ENCODE data around the gene RPRD1A.
A peak's percentile ranks its signal among the peaks of the same experiment; 100 is the strongest.
"Not testable (repeated sequence)": the region's sequence is repeated elsewhere in the genome, so short reads cannot be mapped to it uniquely, and the experiment has no call there.

RPRD1A gene

GRCh38 chr18:36078751-36079529 lies 11.6 kb upstream of the RPRD1A start:
- no peak for DNase-seq (ENCODE audit: low spot score)

DNA sequence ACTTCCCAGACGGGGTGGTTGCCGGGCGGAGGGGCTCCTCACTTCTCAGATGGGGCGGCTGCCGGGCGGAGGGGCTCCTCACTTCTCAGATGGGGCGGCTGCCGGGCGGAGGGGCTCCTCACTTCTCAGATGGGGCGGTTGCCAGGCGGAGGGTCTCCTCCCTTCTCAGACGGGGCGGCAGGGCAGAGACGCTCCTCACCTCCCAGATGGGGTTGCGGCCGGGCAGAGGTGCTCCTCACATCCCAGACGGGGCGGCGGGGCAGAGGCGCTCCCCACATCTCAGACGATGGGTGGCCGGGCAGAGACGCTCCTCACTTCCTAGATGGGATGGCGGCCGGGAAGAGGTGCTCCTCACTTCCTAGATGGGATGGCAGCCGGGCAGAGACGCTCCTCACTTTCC lies 10.4 kb upstream of the RPRD1A start:
- not testable (repeated sequence) for DNase-seq (ENCODE audit: low spot score)

DNA sequence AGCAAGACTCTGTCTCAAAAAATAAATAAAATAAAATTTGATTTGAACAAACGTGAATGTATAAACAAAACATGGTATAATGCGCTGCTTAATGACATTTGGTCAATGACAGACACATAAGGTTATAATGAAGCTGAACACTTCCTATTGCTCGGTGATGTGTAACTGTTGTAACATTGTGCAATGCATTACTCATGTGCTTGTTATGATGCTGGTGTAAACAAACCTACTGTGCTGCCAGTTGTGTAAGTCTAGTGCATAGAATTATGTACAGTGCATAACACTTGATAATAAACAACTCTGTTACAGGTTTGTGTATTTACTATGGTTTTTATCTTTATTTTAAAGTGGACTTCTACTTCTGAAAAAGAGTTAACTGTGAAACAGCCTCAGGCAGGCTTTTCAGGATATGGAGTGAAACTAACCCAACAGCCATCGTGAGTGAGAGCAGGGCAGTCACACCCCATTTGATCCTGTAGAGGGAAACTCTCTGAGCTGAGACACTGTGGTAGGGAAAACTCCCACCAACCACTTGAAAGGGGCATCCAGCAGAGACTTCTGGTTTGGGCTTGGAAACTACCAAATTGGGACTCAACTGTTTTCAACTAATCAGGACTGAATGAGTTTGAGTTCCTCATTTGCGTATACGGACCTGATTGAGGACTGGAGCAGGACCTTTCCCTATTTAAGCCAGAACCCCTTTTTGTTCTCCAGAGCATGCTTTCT lies 8.7 kb upstream of the RPRD1A start:
- no peak for DNase-seq (ENCODE audit: low spot score)

DNA sequence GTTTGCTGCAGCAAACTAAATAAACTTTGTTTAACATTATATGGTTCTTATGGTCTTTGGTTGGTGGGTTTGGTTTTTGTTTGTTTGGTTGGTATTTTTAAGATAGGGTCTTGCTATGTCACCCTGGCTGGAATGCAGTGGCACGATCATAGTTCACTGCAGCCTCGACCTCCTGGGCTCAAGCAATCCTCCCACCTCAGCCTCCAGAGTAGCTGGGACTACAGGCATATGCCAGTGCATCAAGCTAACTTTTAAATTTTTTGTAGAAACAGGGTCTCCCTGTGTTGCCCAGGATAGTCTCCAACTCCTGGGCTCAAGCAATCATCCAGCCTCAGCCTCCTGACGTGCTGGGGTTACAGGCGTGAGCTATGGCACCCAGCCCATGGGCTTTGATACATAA lies 7.1 kb upstream of the RPRD1A start:
- DNase-seq (ENCODE audit: low spot score) = no peak

DNA sequence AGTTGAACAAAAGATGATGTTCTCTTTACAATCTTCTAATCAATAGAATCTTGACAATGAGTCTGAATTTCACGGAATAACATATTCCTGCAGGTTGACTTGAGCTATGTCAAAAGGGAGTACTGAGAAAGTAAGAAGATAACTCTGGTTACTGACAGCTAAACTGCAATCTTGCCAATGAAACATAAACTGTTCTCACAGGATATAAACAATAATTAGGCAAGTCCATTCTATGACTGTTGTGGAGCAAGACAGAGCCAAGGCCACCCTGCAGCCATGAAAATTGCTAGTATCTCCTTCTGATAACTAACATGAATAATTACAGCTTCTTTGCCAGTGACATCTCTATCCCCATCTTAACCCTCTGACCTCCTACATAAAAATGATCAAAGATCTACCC lies 6.3 kb upstream of the RPRD1A start:
- no peak for DNase-seq (ENCODE audit: low spot score)

DNA sequence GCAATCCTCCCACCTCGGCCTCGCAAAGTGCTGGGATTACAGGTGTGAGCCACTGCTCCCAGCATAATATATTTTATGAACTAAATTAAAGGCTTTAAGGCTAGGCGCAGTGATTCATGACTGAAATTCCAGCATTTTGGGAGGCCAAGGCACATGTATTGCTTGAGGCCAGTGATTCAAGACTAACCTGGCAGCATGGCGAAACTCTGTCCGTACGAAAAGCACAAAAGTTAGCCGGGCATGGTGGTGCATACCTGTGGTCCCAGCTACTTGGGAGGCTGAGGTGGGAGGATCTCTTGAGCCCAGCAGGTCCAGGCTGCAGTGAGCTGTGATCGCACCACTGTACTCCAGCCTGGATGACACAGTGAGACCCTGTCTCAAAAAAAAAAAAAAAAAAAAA lies 5.0 kb upstream of the RPRD1A start:
- not testable (repeated sequence) for DNase-seq (ENCODE audit: low spot score)

- no peak for DNase-seq (ENCODE audit: low spot score)
Observed at GRCh38 chr18:36066686-36067054, 689 bp downstream of the RPRD1A start.

DNA sequence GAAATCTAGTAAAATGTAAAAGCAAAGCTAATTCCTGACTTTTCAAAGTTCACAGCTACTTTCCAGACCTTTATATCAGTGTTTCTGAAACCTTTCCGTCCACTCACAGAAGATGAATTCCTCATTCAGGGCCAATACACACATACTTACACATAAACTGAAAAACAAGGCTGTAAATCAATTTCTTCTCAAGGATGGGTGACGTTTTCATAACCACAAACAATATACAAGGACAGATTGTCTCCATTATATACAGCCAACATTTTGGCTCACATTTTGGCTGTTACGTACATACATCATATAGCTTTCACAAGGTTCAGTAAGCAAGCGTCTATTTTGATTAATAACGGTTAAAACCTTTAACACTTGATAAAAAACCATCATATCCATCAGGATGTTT lies 1.4 kb downstream of the RPRD1A start:
- no peak for DNase-seq (ENCODE audit: low spot score)

DNA sequence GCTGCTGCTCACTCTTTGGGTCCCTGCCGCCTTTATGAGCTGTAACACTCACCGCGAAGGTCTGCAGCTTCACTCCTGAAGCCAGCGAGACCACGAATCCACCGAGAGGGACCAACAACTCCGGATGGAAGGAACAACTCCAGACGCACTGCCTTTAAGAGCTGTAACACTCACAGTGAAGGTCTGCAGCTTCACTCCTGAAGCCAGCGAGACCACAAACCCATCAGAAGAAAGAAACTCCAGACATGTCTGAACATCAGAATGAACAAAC lies 2.6 kb downstream of the RPRD1A start:
- DNase-seq (ENCODE audit: low spot score) = not testable (repeated sequence)

DNA sequence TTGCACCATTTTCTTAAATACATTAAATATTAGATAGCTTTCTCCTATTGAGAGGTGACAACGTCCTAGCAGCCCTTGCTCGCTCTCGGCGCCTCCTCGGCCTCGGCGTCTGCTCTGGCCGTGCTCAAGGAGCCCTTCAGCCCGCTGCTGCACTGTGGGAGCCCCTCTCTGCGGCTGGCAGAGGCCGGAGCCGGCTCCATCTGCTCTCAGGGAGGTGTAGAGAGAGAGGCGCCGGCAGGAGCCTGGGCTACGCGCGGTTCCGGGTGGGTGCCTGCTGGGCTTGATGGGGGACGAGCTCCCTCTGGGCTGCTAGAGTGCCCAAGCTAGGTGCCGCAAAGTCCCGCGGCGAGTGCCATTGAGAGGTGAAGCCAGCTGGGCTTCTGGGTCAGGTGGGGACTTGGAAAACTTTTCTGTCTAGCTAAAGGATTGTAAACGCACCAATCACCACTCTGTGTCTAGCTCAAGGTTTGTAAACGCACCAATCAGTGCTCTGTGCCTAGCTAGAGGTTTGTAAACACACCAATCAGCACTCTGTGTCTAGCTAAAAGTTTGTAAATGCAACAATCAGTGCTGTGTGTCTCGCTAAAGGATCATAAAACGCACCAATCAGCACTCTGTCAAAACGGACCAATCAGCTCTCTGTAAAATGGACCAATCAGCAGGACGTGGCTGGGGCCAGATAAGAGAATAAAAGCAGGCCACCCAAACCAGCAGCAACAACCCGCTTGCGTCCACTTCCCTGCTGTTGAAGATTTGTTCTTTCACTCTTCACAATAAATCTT lies 3.1 kb downstream of the RPRD1A start:
- DNase-seq (ENCODE audit: low spot score) = no peak

DNA sequence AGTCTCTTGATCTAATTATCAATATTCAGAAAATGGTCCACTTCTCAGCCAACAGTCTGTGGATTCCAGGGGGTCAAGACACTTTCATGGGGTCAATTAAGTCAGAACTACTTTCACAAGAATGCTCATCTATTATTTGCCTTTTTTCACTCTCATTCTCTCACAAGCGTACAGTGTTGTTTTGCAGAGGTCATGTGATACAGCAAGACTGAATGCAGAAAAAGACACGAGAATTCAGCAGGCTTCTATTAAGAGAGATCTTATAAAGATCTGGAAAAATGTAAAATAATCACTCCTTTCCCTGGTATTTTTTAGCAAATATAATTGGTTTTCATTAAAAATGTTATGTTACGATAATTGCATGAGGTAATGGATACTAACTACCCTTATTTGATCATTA lies 8.7 kb downstream of the RPRD1A start:
- peak; percentile 9 for DNase-seq (ENCODE audit: low spot score)

DNA sequence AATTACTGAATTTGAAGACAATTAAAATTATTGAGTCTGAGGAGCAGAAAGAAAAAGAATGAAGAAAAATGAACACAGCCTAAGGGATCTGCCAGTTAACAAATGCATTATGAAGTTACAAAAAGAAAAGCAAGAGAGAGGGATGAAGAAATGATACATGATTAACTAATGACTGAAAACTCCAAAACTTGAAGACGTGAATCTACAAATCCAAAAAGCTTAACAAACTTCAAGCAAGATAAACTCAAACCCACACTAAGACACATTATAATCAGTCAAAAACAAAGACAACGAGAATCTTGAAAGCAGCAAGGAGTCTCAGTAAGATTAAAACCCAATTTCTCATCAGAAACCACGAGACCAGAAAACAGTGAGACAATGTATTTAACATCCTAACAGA lies 15.6 kb downstream of the RPRD1A start:
- DNase-seq (ENCODE audit: low spot score) = no peak

DNA sequence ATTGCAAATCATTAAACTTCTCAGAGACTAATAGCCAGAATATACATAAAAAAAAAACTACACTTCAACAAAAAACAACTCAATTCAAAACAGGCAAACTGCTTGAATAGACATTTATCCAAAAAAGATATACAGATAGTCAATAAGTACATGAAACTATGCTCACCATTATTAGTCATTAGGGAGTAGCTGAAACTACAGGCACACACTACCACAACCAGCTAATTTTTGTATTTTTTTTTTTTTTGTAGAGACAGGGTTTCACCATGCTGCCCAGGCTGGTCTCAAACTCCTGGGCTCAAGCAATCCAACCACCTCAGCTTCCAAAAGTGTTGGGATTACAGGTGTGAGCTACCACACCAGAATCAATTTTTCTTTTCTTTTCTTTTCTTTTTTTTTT lies 16.9 kb downstream of the RPRD1A start:
- no peak for DNase-seq (ENCODE audit: low spot score)

- no peak for DNase-seq (ENCODE audit: low spot score)
Observed at GRCh38 chr18:36047521-36047920, 19.8 kb downstream of the RPRD1A start.

- no peak for DNase-seq (ENCODE audit: low spot score)
Observed at GRCh38 chr18:36046898-36047297, 20.5 kb downstream of the RPRD1A start.

DNA sequence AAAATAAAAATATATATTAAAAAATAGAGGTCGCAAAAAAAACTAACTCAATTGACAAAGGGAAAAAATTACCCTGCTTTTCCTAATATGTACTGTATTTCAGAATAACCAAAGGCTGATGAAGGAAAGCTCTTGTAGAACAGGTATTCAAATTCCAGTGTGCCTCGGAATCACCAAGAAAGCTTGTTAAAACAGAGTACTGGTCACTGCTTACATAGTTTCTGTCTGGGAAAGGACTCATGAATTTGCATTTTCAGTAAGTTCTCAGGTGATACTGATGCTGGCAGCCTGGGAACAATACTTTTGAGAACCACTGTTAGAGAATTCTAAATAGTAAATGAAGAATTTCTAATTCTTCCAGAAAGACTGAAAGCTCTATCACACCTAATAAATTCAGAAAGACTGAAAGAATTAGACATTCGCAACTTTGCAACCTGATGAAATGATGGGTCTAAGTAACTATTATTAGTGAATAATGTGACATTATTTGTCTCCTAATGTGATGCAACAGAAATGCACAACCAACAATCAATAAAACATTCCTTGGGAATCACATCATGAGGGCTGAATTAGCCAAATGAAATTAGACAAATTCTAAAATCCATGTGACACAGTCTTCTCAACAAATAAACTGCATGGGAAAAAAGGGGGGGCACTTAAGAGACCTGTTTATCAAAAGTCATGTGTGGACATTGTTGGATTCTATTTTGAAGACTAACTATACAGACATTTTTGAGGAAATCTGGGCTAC lies 21.9 kb downstream of the RPRD1A start:
- DNase-seq (ENCODE audit: low spot score) = no peak

DNA sequence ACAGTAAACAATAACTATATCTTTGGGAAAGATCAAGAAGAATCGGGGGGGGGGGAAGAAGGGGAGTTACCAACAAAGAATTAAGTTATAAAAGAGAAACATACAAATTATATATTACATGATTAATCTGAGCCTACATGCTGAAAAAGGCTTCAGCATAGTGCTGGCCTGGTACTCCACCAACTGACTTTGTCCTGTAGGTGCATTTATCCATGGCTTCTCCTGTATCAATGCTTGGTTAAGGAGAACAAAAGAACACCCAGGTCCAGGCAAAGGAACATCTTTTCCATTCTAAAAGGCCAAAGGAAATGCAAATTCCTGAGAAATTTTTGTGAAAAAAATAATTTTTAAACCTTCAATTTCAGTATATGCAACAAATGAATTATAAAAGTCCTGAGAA lies 24.2 kb downstream of the RPRD1A start:
- no peak for DNase-seq (ENCODE audit: low spot score)

DNA sequence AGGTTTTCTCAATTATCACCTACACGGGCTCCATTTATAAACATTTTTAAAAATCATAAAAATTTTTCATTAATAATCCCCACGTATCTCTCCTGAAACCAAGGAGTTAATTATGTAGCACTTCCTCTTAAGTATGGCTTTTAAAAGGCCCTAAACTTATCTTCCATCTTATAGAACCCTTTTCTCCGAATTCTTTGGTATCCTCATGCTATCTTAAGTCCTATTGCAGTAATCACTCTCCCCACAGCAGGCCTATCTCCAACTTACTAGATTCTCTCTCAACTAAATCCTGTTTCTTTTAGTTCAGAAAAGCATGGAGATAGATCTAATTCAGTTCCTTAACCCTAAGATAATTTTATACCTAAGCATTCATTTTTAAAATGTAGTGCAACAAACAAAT lies 26.2 kb downstream of the RPRD1A start:
- no peak for DNase-seq (ENCODE audit: low spot score)

GRCh38 chr18:36038102-36038663 lies 29.2 kb downstream of the RPRD1A start:
- no peak for DNase-seq (ENCODE audit: low spot score)

- DNase-seq (ENCODE audit: low spot score) = no peak
Observed at GRCh38 chr18:36035253-36035652, 32.1 kb downstream of the RPRD1A start.

DNA sequence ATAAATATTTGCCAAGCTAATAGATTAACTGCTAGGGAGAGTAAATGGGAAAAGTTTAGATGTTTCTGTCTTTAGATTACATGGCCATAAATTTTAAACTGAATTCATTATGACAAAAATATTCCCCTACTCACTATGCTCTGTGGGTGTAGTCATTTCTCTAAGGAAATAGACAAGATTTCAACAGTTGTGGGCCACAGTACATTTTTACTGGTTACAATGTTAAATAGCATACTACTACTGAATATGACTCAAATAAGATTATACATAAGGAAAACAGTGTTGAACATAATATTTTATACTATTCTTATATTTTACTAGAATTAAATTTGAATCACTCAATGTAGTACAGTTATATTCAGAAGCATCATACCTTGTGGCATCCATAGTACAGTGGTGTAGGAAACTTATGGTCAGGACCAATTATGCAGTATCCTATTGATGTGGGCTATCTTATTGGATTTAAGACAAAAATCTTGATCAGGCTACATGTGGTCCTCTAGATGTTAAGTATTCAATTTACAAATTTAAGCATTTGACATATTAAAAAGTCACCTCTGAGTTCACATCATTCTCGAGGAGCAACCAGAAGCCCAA lies 33.0 kb downstream of the RPRD1A start:
- no peak for DNase-seq (ENCODE audit: low spot score)

- no peak for DNase-seq (ENCODE audit: low spot score)
Observed at GRCh38 chr18:36031903-36032302, 35.5 kb downstream of the RPRD1A start.
